Measurements from ENCODE around the gene XAB2. TPM values are rescaled to one million over a fixed set of nuclear protein-coding genes. Genes with fewer than 3 reads are reported as not detected.

Gene XAB2
- total RNA-seq, 4 donors from 2014 or later, result 27.8 to 123 (median 57.3) TPM

DNA sequence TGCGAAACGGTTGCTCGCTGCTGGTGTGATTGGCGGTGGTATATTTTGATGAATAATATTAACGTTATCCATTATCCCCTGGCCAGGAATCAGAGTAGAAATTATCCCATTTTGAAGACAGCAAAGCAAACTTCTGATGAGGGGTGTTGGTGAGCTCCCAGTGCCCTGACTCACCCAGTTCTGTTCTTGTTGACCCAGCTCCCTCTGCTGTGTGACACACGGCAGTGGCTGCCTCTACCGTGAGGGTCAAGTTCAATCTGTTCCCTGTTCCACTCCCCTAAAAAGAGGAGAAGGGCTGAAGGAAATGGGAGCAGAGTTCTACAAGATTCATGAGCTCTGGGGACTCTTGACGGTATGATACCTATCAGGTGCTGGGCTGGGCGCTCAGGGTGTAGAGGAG lies 31.7 kb downstream of the XAB2 start:
- Histone ChIP-seq H3K4me1 (peaks cover 0 to 9% (median 6%) of the 10 kb centered on the region in 4 donors), H3K9me3 (no peaks in the 10 kb centered on the region), H3K27me3 (peaks cover 50% of the 10 kb centered on the region), H3K4me3 (no peak overlapping the region), H3K36me3 (no peaks in the 10 kb centered on the region), H3K27ac (no peak overlapping the region)
- in situ Hi-C loops (cut with MboI; ENCODE audit: low pct_ligation_motif_present in 1 of 4, low pct_unique_long_range_greater_than_20kb in 1 of 4, low sequenced_read_pairs in 3 of 4) (no loop called here), intact Hi-C loops (cut with DNase I; ENCODE audit: low total_unique reads) (no loop called here)
- TF ChIP-seq, protein P1, sequence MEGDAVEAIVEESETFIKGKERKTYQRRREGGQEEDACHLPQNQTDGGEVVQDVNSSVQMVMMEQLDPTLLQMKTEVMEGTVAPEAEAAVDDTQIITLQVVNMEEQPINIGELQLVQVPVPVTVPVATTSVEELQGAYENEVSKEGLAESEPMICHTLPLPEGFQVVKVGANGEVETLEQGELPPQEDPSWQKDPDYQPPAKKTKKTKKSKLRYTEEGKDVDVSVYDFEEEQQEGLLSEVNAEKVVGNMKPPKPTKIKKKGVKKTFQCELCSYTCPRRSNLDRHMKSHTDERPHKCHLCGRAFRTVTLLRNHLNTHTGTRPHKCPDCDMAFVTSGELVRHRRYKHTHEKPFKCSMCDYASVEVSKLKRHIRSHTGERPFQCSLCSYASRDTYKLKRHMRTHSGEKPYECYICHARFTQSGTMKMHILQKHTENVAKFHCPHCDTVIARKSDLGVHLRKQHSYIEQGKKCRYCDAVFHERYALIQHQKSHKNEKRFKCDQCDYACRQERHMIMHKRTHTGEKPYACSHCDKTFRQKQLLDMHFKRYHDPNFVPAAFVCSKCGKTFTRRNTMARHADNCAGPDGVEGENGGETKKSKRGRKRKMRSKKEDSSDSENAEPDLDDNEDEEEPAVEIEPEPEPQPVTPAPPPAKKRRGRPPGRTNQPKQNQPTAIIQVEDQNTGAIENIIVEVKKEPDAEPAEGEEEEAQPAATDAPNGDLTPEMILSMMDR (IDR thresholded peaks at IDR 0.05), result no peak
- no peak for TF ChIP-seq POLR2A (IDR thresholded peaks at IDR 0.05)
- TF ChIP-seq POLR2AphosphoS5 (IDR thresholded peaks at IDR 0.05), result no peak
- no peak for TF ChIP-seq EP300 (IDR thresholded peaks at IDR 0.05; ENCODE audit: low read depth)
- no peak for DNase-seq
- WGBS, 2 donors (ENCODE audit: low coverage in 1 of 2), result 80 to 83% methylated on average over 5 to 9 of the region's 9 CpGs

GRCh38 chr19:7596211-7596937 lies 33.0 kb downstream of the XAB2 start:
- Histone ChIP-seq H3K27me3 (peaks cover 45% of the 10 kb centered on the region), H3K4me1 (peaks cover 0 to 9% (median 6%) of the 10 kb centered on the region in 4 donors), H3K36me3 (no peaks in the 10 kb centered on the region), H3K9me3 (no peaks in the 10 kb centered on the region), H3K27ac (peak overlapping the region; percentile 34 to 81 (median 72)), H3K4me3 (peak overlapping the region; percentile 2 to 72 (median 58))
- peak; percentile 36 for DNase-seq
- in situ Hi-C loops (cut with MboI; ENCODE audit: low pct_ligation_motif_present in 1 of 4, low pct_unique_long_range_greater_than_20kb in 1 of 4, low sequenced_read_pairs in 3 of 4) (no loop called here), intact Hi-C loops (cut with DNase I; ENCODE audit: low total_unique reads) (no loop called here)
- 4% methylated on average over 60 of the region's 70 CpGs; no CpG with 5 or more reads in 1 of the 2 donors for WGBS, 2 donors (ENCODE audit: low coverage in 1 of 2)
- TF ChIP-seq POLR2A (IDR thresholded peaks at IDR 0.05) (no peak), EP300 (IDR thresholded peaks at IDR 0.05; ENCODE audit: low read depth) (no peak), POLR2AphosphoS5 (IDR thresholded peaks at IDR 0.05) (no peak)
- TF ChIP-seq, protein P1 (IDR thresholded peaks at IDR 0.05), result no peak

GRCh38 chr19:7595466-7596133 lies 33.7 kb downstream of the XAB2 start, which contains the start of gene CAMSAP3:
Gene CAMSAP3 (plus strand): TSS chr19:7595863. CDS start chr19:7596003, 140 bp downstream.
- intact Hi-C loops (cut with DNase I; ENCODE audit: low total_unique reads), result no loop called here
- WGBS, 2 donors (ENCODE audit: low coverage in 1 of 2), result 3% methylated on average over 16 of the region's 78 CpGs; no CpG with 5 or more reads in 1 of the 2 donors
- DNase-seq, result peak; percentile 71
- Histone ChIP-seq H3K9me3 (no peaks in the 10 kb centered on the region), H3K27ac (peak within 1 kb of the TSS; percentile 34 to 81 (median 72)), H3K4me3 (peak within 1 kb of the TSS; percentile 2 to 72 (median 58)), H3K27me3 (peaks cover 53% of the 10 kb centered on the region), H3K36me3 (no peaks in the 10 kb centered on the region), H3K4me1 (peaks cover 0 to 9% (median 6%) of the 10 kb centered on the region in 4 donors)
- in situ Hi-C loops (cut with MboI; ENCODE audit: low pct_ligation_motif_present in 1 of 4, low pct_unique_long_range_greater_than_20kb in 1 of 4, low sequenced_read_pairs in 3 of 4), result no loop called here
- TF ChIP-seq EP300 (IDR thresholded peaks at IDR 0.05; ENCODE audit: low read depth) (no peak), POLR2AphosphoS5 (IDR thresholded peaks at IDR 0.05) (no peak)
- TF ChIP-seq, protein P1 (IDR thresholded peaks at IDR 0.05), result no peak

GRCh38 chr19:7590256-7590655 lies 39.1 kb downstream of the XAB2 start:
- in situ Hi-C loops (cut with MboI; ENCODE audit: low pct_ligation_motif_present in 1 of 4, low pct_unique_long_range_greater_than_20kb in 1 of 4, low sequenced_read_pairs in 3 of 4) (no loop called here), intact Hi-C loops (cut with DNase I; ENCODE audit: low total_unique reads) (loop anchor here (2.0 kb wide), 1 partner anchor 239 kb away; no protein-coding TSS in a partner anchor)
- DNase-seq, result peak; percentile 50
- 51 to 80% methylated on average over 1 to 4 of the region's 8 CpGs for WGBS, 2 donors (ENCODE audit: low coverage in 1 of 2)
- no peaks in the 10 kb centered on the region for H3K9me3 ChIP-seq
- H3K36me3 ChIP-seq, result no peaks in the 10 kb centered on the region
- no peak overlapping the region for H3K4me3 ChIP-seq
- H3K27me3 ChIP-seq, result peaks cover 35% of the 10 kb centered on the region
- TF ChIP-seq, protein P1 (IDR thresholded peaks at IDR 0.05), result no peak
- TF ChIP-seq EP300 (IDR thresholded peaks at IDR 0.05; ENCODE audit: low read depth), result no peak
- no peak for TF ChIP-seq POLR2AphosphoS5 (IDR thresholded peaks at IDR 0.05)
- no peak for TF ChIP-seq POLR2A (IDR thresholded peaks at IDR 0.05)
- H3K4me1 ChIP-seq, result no peaks in the 10 kb centered on the region
- H3K27ac ChIP-seq, result no peak overlapping the region

Data from transverse colon (tissue), 4 donors.